HFFc6 (cell line): ENCODE data around the gene SNTG2. TPM values are rescaled to one million over a fixed set of nuclear protein-coding genes. Genes with fewer than 3 reads are reported as not detected.

ENCODE experiments used
- DNase-seq: peaks from one replicate; pipeline ENCODE4 v3.0.0-alpha.2; 2018
- H3K27ac Mint-ChIP-seq: 2 replicates; pipeline ENCODE4 v1.8.0; 2020; ENCODE audit warnings: mild to moderate bottlenecking, mixed read lengths
- H3K27me3 Mint-ChIP-seq: 2 replicates; pipeline ENCODE4 v1.8.0; 2021; ENCODE audit warnings: mild to moderate bottlenecking, moderate library complexity, mixed read lengths; ENCODE audit not compliant: insufficient read depth
- H3K36me3 Mint-ChIP-seq: 2 replicates; pipeline ENCODE4 v1.8.0; 2021; ENCODE audit warnings: low read depth, mixed read lengths
- H3K4me1 Mint-ChIP-seq: 2 replicates; pipeline ENCODE4 v1.8.0; 2020; ENCODE audit warnings: low read depth, mixed read lengths
- H3K4me3 Mint-ChIP-seq: 2 replicates; pipeline ENCODE4 v1.8.0; 2020; ENCODE audit warnings: mild to moderate bottlenecking, moderate library complexity, mixed read lengths
- H3K9me3 Mint-ChIP-seq: 2 replicates; pipeline ENCODE4 v1.8.0; 2020; ENCODE audit warnings: mild to moderate bottlenecking, mixed read lengths
- CTCF ChIP-seq: fragments of 200-600 bp; sonication (generic); IDR thresholded peaks from 2 replicates; pipeline ENCODE4 v1.5.0; 2021; ENCODE audit warnings: antibody characterized with exemption, mild to moderate bottlenecking
- total RNA-seq, 6 experiments: library from RNA; stranded (reverse); fragmentation: NEBNext Ultra II Directional; extraction: Animal tissue kit (Norgen Biotek cat#: 25700); gene quantifications; 2 replicates in 1 of 6; 3 replicates in 5 of 6; pipeline ENCODE4 v1.2.3, GENCODE V29; 2021

Gene SNTG2
- total RNA-seq, 6 experiments from 2014 or later, result not detected

GRCh38 chr2:953975-954686 is 3.5 kb downstream of the SNTG2 start:
- no peak overlapping the region for H3K27ac Mint-ChIP-seq
- peak; percentile 60; the same call in 1 of the 2 replicates for TF ChIP-seq CTCF
- H3K4me3 Mint-ChIP-seq, result no peak overlapping the region
- H3K27me3 Mint-ChIP-seq, result peaks cover 10% of the 10 kb centered on the region
- peak; percentile 48 for DNase-seq
- no peaks in the 10 kb centered on the region for H3K9me3 Mint-ChIP-seq
- no peaks in the 10 kb centered on the region for H3K36me3 Mint-ChIP-seq
- peaks cover 7% of the 10 kb centered on the region for H3K4me1 Mint-ChIP-seq

GRCh38 chr2:954687-955000 is 4.0 kb downstream of the SNTG2 start:
- Mint-ChIP-seq H3K9me3 (no peaks in the 10 kb centered on the region), H3K27ac (no peak overlapping the region), H3K4me1 (peaks cover 2% of the 10 kb centered on the region), H3K36me3 (no peaks in the 10 kb centered on the region), H3K4me3 (no peak overlapping the region), H3K27me3 (peaks cover 5% of the 10 kb centered on the region)
- DNase-seq, result no peak
- no peak for TF ChIP-seq CTCF

GRCh38 chr2:955829-956731 is 5.4 kb downstream of the SNTG2 start:
- no peak for TF ChIP-seq CTCF
- peaks cover 7% of the 10 kb centered on the region for H3K27me3 Mint-ChIP-seq
- no peak overlapping the region for H3K4me3 Mint-ChIP-seq

GRCh38 chr2:959457-959856 is 8.8 kb downstream of the SNTG2 start:
- Mint-ChIP-seq H3K36me3 (no peaks in the 10 kb centered on the region), H3K27me3 (peaks cover 3% of the 10 kb centered on the region), H3K9me3 (no peaks in the 10 kb centered on the region), H3K4me3 (no peak overlapping the region), H3K27ac (no peak overlapping the region), H3K4me1 (no peaks in the 10 kb centered on the region)
- DNase-seq, result no peak
- no peak for TF ChIP-seq CTCF

More at GRCh38 chr2:955829-956731, 5.4 kb downstream of the SNTG2 start:
- no peaks in the 10 kb centered on the region for H3K36me3 Mint-ChIP-seq
- H3K27ac Mint-ChIP-seq, result no peak overlapping the region
- no peaks in the 10 kb centered on the region for H3K4me1 Mint-ChIP-seq
- no peak for DNase-seq
- no peaks in the 10 kb centered on the region for H3K9me3 Mint-ChIP-seq

GRCh38 chr2:960061-960736 is 9.6 kb downstream of the SNTG2 start:
- H3K4me3 Mint-ChIP-seq, result no peak overlapping the region
- no peaks in the 10 kb centered on the region for H3K4me1 Mint-ChIP-seq
- no peak for DNase-seq
- TF ChIP-seq CTCF, result no peak
- no peaks in the 10 kb centered on the region for H3K9me3 Mint-ChIP-seq
- H3K36me3 Mint-ChIP-seq, result no peaks in the 10 kb centered on the region
- no peak overlapping the region for H3K27ac Mint-ChIP-seq
- H3K27me3 Mint-ChIP-seq, result peaks cover 3% of the 10 kb centered on the region
